Measurements from ENCODE around the gene CERS4. TPM values are rescaled to one million over a fixed set of nuclear protein-coding genes. Genes with fewer than 3 reads are reported as not detected.

The CERS4 gene
- total and polyA plus RNA-seq, 2 of the 8 experiments (the other 6 are each of a cell fraction or from before 2014, with no cell fraction given) = 88.2 to 179 TPM

DNA sequence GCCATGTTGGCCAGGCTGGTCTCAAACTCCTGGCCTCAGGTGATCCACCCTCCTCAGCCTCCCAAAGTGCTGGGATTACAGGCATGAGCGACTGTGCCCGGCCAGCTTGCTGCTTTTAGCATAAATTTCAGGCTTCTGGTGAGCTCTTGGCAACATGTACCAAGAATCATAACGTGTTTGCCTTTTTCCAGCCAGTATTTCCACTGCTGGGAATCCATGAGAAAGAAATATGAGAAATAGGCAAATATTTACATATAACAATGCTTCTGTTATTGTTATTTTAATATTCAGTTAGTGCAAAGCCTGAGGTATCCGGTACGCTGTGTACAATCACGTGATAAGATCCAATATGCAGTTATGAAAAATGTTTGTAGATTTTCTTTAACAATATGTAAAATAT is 29.2 kb upstream of the CERS4 start:
- Histone ChIP-seq H2BK120ac (replicated peaks; ENCODE audit: low read depth, low read length) (no peak overlapping the region), H3K56ac (replicated peaks; ENCODE audit: insufficient read length, low read depth, low read length) (no peak overlapping the region), H3K4ac (replicated peaks; ENCODE audit: insufficient read length, low read depth, low read length) (no peak overlapping the region), H3K23ac (ENCODE audit: insufficient read length) (no peak overlapping the region), H3K36me3 (ENCODE audit: control insufficient read depth in 2 of 4, insufficient read depth in 4 of 4, low read length in 3 of 4) (no peaks in the 10 kb centered on the region), H3K23me2 (ENCODE audit: low read depth, low read length) (no peaks in the 10 kb centered on the region), H2AK5ac (ENCODE audit: low read depth, low read length) (no peak overlapping the region), H4K8ac (ENCODE audit: extremely low read depth, insufficient read depth, low read length) (no peak overlapping the region), H3K27ac (ENCODE audit: low read depth, low read length) (no peak overlapping the region), H3K9ac (replicated peaks in 1 of 4; ENCODE audit: extremely low read depth in 1 of 4, low read depth in 3 of 4, low read length in 3 of 4) (no peak overlapping the region), H3K27me3 (replicated peaks in 1 of 4; ENCODE audit: control insufficient read depth in 3 of 4, extremely low read depth in 1 of 4, insufficient read depth in 3 of 4, low read length in 3 of 4) (no peaks in the 10 kb centered on the region), H4K91ac (replicated peaks; ENCODE audit: insufficient read length, low read length) (no peak overlapping the region), H3K79me1 (ENCODE audit: low read depth, low read length) (no peaks in the 10 kb centered on the region), H4K20me1 (replicated peaks in 1 of 2; ENCODE audit: control insufficient read depth in 1 of 2, insufficient read depth in 2 of 2, low read length in 2 of 2) (no peaks in the 10 kb centered on the region), H3K79me2 (ENCODE audit: control insufficient read depth in 1 of 2, insufficient read depth in 2 of 2, low read length in 2 of 2) (no peaks in the 10 kb centered on the region), H2BK15ac (ENCODE audit: low read length) (no peak overlapping the region), H3K4me3 (ENCODE audit: extremely low read depth in 1 of 4, insufficient read depth in 2 of 4, low read depth in 3 of 4, low read length in 4 of 4) (no peak overlapping the region), H3K4me2 (ENCODE audit: insufficient read depth in 1 of 2, low read depth in 2 of 2, low read length in 2 of 2) (no peak overlapping the region), H2AFZ (ENCODE audit: low read length) (no peak overlapping the region), H3K14ac (ENCODE audit: insufficient read length) (no peak overlapping the region), H3K9me3 (ENCODE audit: insufficient read depth in 2 of 2, low read depth in 1 of 2, low read length in 1 of 2) (no peaks in the 10 kb centered on the region), H2BK12ac (ENCODE audit: low read depth, low read length) (no peak overlapping the region), H3K18ac (ENCODE audit: extremely low read depth, low read length) (no peak overlapping the region), H4K5ac (ENCODE audit: insufficient read length, low read depth, low read length) (no peak overlapping the region), H2BK5ac (ENCODE audit: low read depth, low read length) (no peak overlapping the region), H3K4me1 (replicated peaks in 1 of 4; ENCODE audit: control insufficient read depth in 3 of 4, insufficient read depth in 4 of 4, low read length in 3 of 4) (no peaks in the 10 kb centered on the region), H2BK20ac (ENCODE audit: low read length) (no peak overlapping the region)
- FAIRE-seq (no peak), DNase-seq (ENCODE audit: low read depth in 1 of 2, low spot score in 2 of 2) (no peak)
- POLR2A ChIA-PET (ENCODE audit: partially characterized antibody) = no interaction called here
- WGBS, 2 experiments (ENCODE audit: extremely low coverage in 1 of 2, insufficient coverage in 1 of 2, insufficient read length in 1 of 2, insufficient replicate concordance in 2 of 2, low coverage in 1 of 2, low lambda C conversion rate in 2 of 2, missing lambda C conversion rate in 1 of 2) = 91% methylated on average over 6 of the region's 6 CpGs; no CpG with 5 or more reads in 1 of the 2 experiments
- no peak for TF ChIP-seq RAD21 (IDR thresholded peaks at IDR 0.05 in 1 of 2, conservative IDR thresholded peaks at IDR 0.05 in 1 of 2; ENCODE audit: low read depth in 2 of 2, low read length in 2 of 2)
- TF ChIP-seq NANOG (IDR thresholded peaks at IDR 0.05; ENCODE audit: insufficient read depth, low read depth, low read length, poor library complexity, severe bottlenecking) = no peak
- TF ChIP-seq JUND (IDR thresholded peaks at IDR 0.05; ENCODE audit: low read length) = no peak
- TF ChIP-seq TAF1 (IDR thresholded peaks at IDR 0.05; ENCODE audit: low read depth, low read length) = no peak
- TF ChIP-seq TAF7 (optimal IDR thresholded peaks at IDR 0.05; ENCODE audit: borderline replicate concordance, low read depth, low read length) = no peak
- no peak for TF ChIP-seq SIX5 (IDR thresholded peaks at IDR 0.05; ENCODE audit: low read depth, low read length)
- no peak for TF ChIP-seq SP4 (IDR thresholded peaks at IDR 0.05; ENCODE audit: low read length)
- no peak for TF ChIP-seq TCF12 (IDR thresholded peaks at IDR 0.05; ENCODE audit: low read depth, low read length)
- TF ChIP-seq, protein P1, sequence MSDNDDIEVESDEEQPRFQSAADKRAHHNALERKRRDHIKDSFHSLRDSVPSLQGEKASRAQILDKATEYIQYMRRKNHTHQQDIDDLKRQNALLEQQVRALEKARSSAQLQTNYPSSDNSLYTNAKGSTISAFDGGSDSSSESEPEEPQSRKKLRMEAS (IDR thresholded peaks at IDR 0.05) = no peak
- TF ChIP-seq SAP30 (IDR thresholded peaks at IDR 0.05; ENCODE audit: insufficient read depth, insufficient replicate concordance, low read length) = no peak
- TF ChIP-seq POU5F1 (IDR thresholded peaks at IDR 0.05; ENCODE audit: low read depth, low read length) = no peak
- no peak for TF ChIP-seq POLR2AphosphoS5 (IDR thresholded peaks at IDR 0.05; ENCODE audit: low read depth, low read length)
- CTCF ChIA-PET (ENCODE audit: partially characterized antibody) = no interaction called here
